Measurements from ENCODE around the gene PLA2G4E.

GRCh38 chr15:42036966-42037365, 16.1 kb upstream of the PLA2G4E start:
- TF ChIP-seq CTCF (conservative IDR thresholded peaks at IDR 0.05; ENCODE audit: low read depth in 2 of 2) (no peak), REST (IDR thresholded peaks at IDR 0.05; ENCODE audit: unreplicated experiment) (no peak), CREB1 (CRISPR knock-in tag; IDR thresholded peaks at IDR 0.05; ENCODE audit: low read depth) (no peak), EZH2 (IDR thresholded peaks at IDR 0.05; ENCODE audit: low read depth, unreplicated experiment) (no peak), EZH2phosphoT487 (IDR thresholded peaks at IDR 0.05; ENCODE audit: unreplicated experiment) (no peak), POLR2AphosphoS5 (IDR thresholded peaks at IDR 0.05; ENCODE audit: low read depth) (no peak), STAT1 (IDR thresholded peaks at IDR 0.05; ENCODE audit: unreplicated experiment) (no peak)
